Upper lobe of left lung (tissue), 4 donors: ENCODE data around the gene KCNK1.

Experiments used
- CTCF ChIP-seq, 6 experiments: fragments of 450-650 bp in 4 of 6; fragments of 200-600 bp in 2 of 6; sonication (generic) in 2 of 6; IDR thresholded peaks; one replicate each; pipeline ENCODE4 v1.5.1; 2016 to 2019; ENCODE audit warnings: antibody characterized with exemption in 6 of 6
- EP300 ChIP-seq, 4 donors: sonication (generic); formaldehyde crosslinking; IDR thresholded peaks; one replicate each; pipeline ENCODE4 v1.5.1; 2017; ENCODE audit warnings: antibody characterized with exemption in 4 of 4, control low read depth in 2 of 4
- POLR2A ChIP-seq, 4 donors: fragments of 450-650 bp; IDR thresholded peaks; one replicate each; pipeline ENCODE4 v1.5.1; 2016 to 2017; ENCODE audit warnings: antibody characterized with exemption in 4 of 4, mild to moderate bottlenecking in 2 of 4
- POLR2AphosphoS5 ChIP-seq, 2 donors: sonication (generic); formaldehyde crosslinking; IDR thresholded peaks; one replicate each; pipeline ENCODE4 v1.5.1; 2017; ENCODE audit warnings: antibody characterized with exemption in 2 of 2

GRCh38 chr1:233700338-233700737 lies 86.4 kb downstream of the KCNK1 start:
- TF ChIP-seq CTCF (IDR thresholded peaks at IDR 0.05) (no peak), POLR2A (IDR thresholded peaks at IDR 0.05) (no peak), POLR2AphosphoS5 (IDR thresholded peaks at IDR 0.05) (no peak), EP300 (IDR thresholded peaks at IDR 0.05) (no peak)
